Gastroesophageal sphincter (tissue), 4 donors: Measurements from ENCODE around the gene PROK1. TPM values are rescaled to one million over a fixed set of nuclear protein-coding genes. Genes with fewer than 3 reads are reported as not detected.
A peak's percentile ranks its signal among the peaks of the same experiment; 100 is the strongest.
"Not testable (repeated sequence)": the region's sequence is repeated elsewhere in the genome, so short reads cannot be mapped to it uniquely, and the experiment has no call there.

ENCODE experiments used
- ATAC-seq: fragments of 150-250 bp; one replicate; pipeline ENCODE4 v1.9.1; 2016; ENCODE audit warnings: mild to moderate bottlenecking, moderate library complexity
- H3K27ac ChIP-seq, 4 donors: fragments of 200-600 bp; sonication (generic) in 3 of 4; 1 replicate in 3 of 4; 2 replicates in 1 of 4; pipeline ENCODE4 v1.5.1; 2016 to 2019
- H3K27me3 ChIP-seq: fragments of 200-600 bp; sonication (generic); one replicate; pipeline ENCODE4 v1.5.1; 2019
- H3K36me3 ChIP-seq, 2 donors: fragments of 200-600 bp; sonication (generic); one replicate each; pipeline ENCODE4 v1.5.1; 2019; ENCODE audit warnings: control low read depth in 1 of 2
- H3K4me1 ChIP-seq, 3 donors: fragments of 200-600 bp; sonication (generic); 1 replicate in 2 of 3; 2 replicates in 1 of 3; pipeline ENCODE4 v1.5.1; 2016 to 2019; ENCODE audit warnings: control low read depth in 2 of 3
- H3K4me3 ChIP-seq, 2 donors: fragments of 200-600 bp; sonication (generic); one replicate each; pipeline ENCODE4 v1.5.1; 2019; ENCODE audit warnings: mild to moderate bottlenecking in 1 of 2, moderate library complexity in 1 of 2
- H3K9me3 ChIP-seq, 3 donors: fragments of 200-600 bp; sonication (generic); one replicate each; pipeline ENCODE4 v1.5.1; 2017 to 2019; ENCODE audit warnings: control low read depth in 2 of 3
- CTCF ChIP-seq, 4 experiments: fragments of 200-600 bp in 2 of 4; fragments of 450-650 bp in 2 of 4; sonication (generic) in 1 of 4; IDR thresholded peaks; one replicate each; pipeline ENCODE4 v1.5.1; 2017 to 2019; ENCODE audit warnings: antibody characterized with exemption in 4 of 4, mild to moderate bottlenecking in 2 of 4, moderate library complexity in 2 of 4
- EP300 ChIP-seq: sonication (generic); formaldehyde crosslinking; IDR thresholded peaks from one replicate; pipeline ENCODE4 v1.6.1; 2017; ENCODE audit warnings: antibody characterized with exemption, mild to moderate bottlenecking
- POLR2A ChIP-seq, 2 donors: fragments of 450-650 bp; IDR thresholded peaks; one replicate each; pipeline ENCODE4 v1.6.1; 2017; ENCODE audit warnings: antibody characterized with exemption in 2 of 2, mild to moderate bottlenecking in 2 of 2, moderate library complexity in 1 of 2
- POLR2AphosphoS5 ChIP-seq: sonication (generic); formaldehyde crosslinking; IDR thresholded peaks from one replicate; pipeline ENCODE4 v1.6.1; 2017; ENCODE audit warnings: antibody characterized with exemption
- WGBS, 2 donors: methylation state at CpG; one replicate each; pipeline ENCODE4 v1.1.5; 2018; ENCODE audit warnings: low coverage in 1 of 2; 5-methylcytosine and 5-hydroxymethylcytosine counted together
- total RNA-seq, 4 donors: library from RNA; depleted of rRNA; stranded (reverse); fragments of >200 nt; gene quantifications; one replicate each; pipeline ENCODE4 v1.1.0, GENCODE V29; 2016

PROK1 gene
- total RNA-seq, 4 donors from 2014 or later, result 1.1 TPM; not detected in 3

- Histone ChIP-seq H3K27ac (peak overlapping the region in 1 of 4 donors; percentile 91), H3K9me3 (no peaks in the 10 kb centered on the region), H3K4me1 (peaks cover 0 to 41% (median 14%) of the 10 kb centered on the region in 3 donors), H3K36me3 (peaks cover 0 to 22% of the 10 kb centered on the region in 2 donors), H3K27me3 (no peaks in the 10 kb centered on the region), H3K4me3 (peak overlapping the region in 1 of 2 donors; percentile 75)
- TF ChIP-seq CTCF (IDR thresholded peaks at IDR 0.05) (no peak), POLR2A (IDR thresholded peaks at IDR 0.05) (no peak), POLR2AphosphoS5 (no peak), EP300 (no peak)
- WGBS, 2 donors, result 79 to 93% methylated on average over 6 of the region's 8 CpGs
- no peak for ATAC-seq
Measured at GRCh38 chr1:110408488-110408887, 42.5 kb upstream of the PROK1 start.

DNA sequence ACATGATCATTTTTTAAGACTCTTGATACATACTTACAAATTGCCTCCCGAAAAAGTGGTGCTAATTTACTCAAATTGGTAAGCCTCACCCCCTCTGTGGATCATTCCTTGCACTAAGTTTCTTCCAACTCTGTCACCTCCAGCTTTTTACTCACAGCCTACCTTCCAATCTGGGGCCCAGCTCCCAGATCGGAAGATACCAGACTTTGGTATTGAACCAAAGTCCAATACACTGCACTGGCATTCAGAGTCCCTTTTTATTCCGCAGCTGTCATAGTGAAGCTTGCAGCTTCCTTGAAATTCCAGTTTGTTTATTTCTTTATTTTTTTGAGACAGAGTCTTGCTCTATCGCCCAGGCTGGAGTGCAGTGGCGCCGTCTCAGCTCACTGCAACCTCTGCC lies 41.6 kb upstream of the PROK1 start:
- 87 to 100% methylated on average over 3 to 6 of the region's 6 CpGs for WGBS, 2 donors
- H3K27ac ChIP-seq, result no peak overlapping the region
- H3K27me3 ChIP-seq, result no peaks in the 10 kb centered on the region
- no peak for ATAC-seq
- H3K4me1 ChIP-seq, result peaks cover 0 to 41% (median 14%) of the 10 kb centered on the region in 3 donors
- TF ChIP-seq POLR2AphosphoS5, result no peak
- no peak for TF ChIP-seq CTCF (IDR thresholded peaks at IDR 0.05)
- no peak for TF ChIP-seq POLR2A (IDR thresholded peaks at IDR 0.05)
- TF ChIP-seq EP300, result no peak
- H3K9me3 ChIP-seq, result no peaks in the 10 kb centered on the region
- H3K4me3 ChIP-seq, result no peak overlapping the region
- H3K36me3 ChIP-seq, result peaks cover 0 to 14% of the 10 kb centered on the region in 2 donors

- no peak for ATAC-seq
- 73 to 100% methylated on average over 2 to 5 of the region's 7 CpGs for WGBS, 2 donors
- TF ChIP-seq POLR2A (IDR thresholded peaks at IDR 0.05) (no peak), EP300 (no peak), CTCF (IDR thresholded peaks at IDR 0.05) (no peak), POLR2AphosphoS5 (no peak)
- H3K36me3 ChIP-seq, result no peaks in the 10 kb centered on the region
- no peak overlapping the region for H3K27ac ChIP-seq
- no peak overlapping the region for H3K4me3 ChIP-seq
- peaks cover 0 to 24% (median 11%) of the 10 kb centered on the region in 3 donors for H3K4me1 ChIP-seq
- H3K27me3 ChIP-seq, result no peaks in the 10 kb centered on the region
- H3K9me3 ChIP-seq, result no peaks in the 10 kb centered on the region
Measured at GRCh38 chr1:110411173-110411735, 39.7 kb upstream of the PROK1 start.

DNA sequence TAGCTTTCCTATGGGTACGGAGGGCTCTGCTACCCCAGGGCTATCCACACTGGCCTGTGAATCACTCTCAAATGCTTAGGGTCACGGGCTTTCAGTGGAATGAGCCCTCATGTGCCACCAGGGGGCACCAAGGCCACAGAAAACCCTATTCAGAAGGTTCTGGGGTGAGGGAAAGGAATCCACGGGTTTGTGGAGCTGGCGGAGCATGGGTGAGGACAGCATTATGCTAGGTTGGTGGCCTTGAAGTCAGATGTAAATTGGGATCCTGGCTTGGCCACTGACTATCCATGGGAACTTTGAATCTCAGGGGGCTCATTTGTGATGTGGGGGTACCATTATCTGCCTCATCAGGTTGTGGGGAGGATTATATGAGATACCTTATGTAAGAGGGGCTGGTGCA lies 38.4 kb upstream of the PROK1 start:
- no peaks in the 10 kb centered on the region for H3K36me3 ChIP-seq
- ATAC-seq, result peak; percentile 62
- no peak overlapping the region for H3K4me3 ChIP-seq
- no peak for TF ChIP-seq POLR2A (IDR thresholded peaks at IDR 0.05)
- peak; percentile 24 for TF ChIP-seq POLR2AphosphoS5
- no peak for TF ChIP-seq EP300
- peak; percentile 52 to 78 (median 71) for TF ChIP-seq CTCF (IDR thresholded peaks at IDR 0.05)
- peaks cover 0 to 17% (median 7%) of the 10 kb centered on the region in 3 donors for H3K4me1 ChIP-seq
- no peaks in the 10 kb centered on the region for H3K27me3 ChIP-seq
- WGBS, 2 donors, result 23% methylated on average over 3 of the region's 4 CpGs; no CpG with 5 or more reads in 1 of the 2 donors
- H3K27ac ChIP-seq, result no peak overlapping the region
- no peaks in the 10 kb centered on the region for H3K9me3 ChIP-seq

GRCh38 chr1:110413045-110413444 lies 37.9 kb upstream of the PROK1 start:
- H3K4me1 ChIP-seq, result peaks cover 0 to 16% (median 7%) of the 10 kb centered on the region in 3 donors
- H3K27ac ChIP-seq, ATAC-seq, H3K27me3 ChIP-seq, H3K4me3 ChIP-seq, H3K9me3 ChIP-seq, H3K36me3 ChIP-seq: not testable (repeated sequence)
- WGBS, 2 donors, result 73 to 75% methylated on average over 1 of the region's 1 CpG
